Brain microvascular endothelial cell (primary cell): ENCODE data around the gene TNNC1.

Experiments
- DNase-seq: peaks from one replicate; pipeline ENCODE4 v3.0.0-alpha.2; 2020
- H3K27ac ChIP-seq: fragments of 250-450 bp; sonication (Bioruptor Pico); 2 replicates; pipeline ENCODE4 v1.5.1; 2020; ENCODE audit warnings: mild to moderate bottlenecking, moderate library complexity
- H3K27me3 ChIP-seq: fragments of 250-450 bp; sonication (Bioruptor Pico); replicated peaks from 2 replicates; pipeline ENCODE4 v1.5.1; 2020; ENCODE audit warnings: mild to moderate bottlenecking
- H3K36me3 ChIP-seq: fragments of 250-450 bp; sonication (Bioruptor Pico); replicated peaks from 2 replicates; pipeline ENCODE4 v1.5.1; 2020; ENCODE audit warnings: mild to moderate bottlenecking
- H3K4me3 ChIP-seq: 2 replicates; pipeline ENCODE4 v1.5.1; 2011; ENCODE audit warnings: low read depth, mild to moderate bottlenecking, control low read depth, low read length, moderate library complexity
- in situ Hi-C: cut with HindIII; loops from 2 replicates; pipeline ENCODE4 v1.10.0; 2017; ENCODE audit warnings: low sequenced_read_pairs, low pct_ligation_motif_present
- TF ChIP-seq, protein P1 (sequence below): IDR thresholded peaks from 2 replicates; pipeline ENCODE4 v1.5.1; 2011; ENCODE audit warnings: low read depth, mild to moderate bottlenecking, moderate library complexity, low read length, control low read depth, inconsistent platforms; ENCODE audit errors: missing control alignments

TNNC1 gene

DNA sequence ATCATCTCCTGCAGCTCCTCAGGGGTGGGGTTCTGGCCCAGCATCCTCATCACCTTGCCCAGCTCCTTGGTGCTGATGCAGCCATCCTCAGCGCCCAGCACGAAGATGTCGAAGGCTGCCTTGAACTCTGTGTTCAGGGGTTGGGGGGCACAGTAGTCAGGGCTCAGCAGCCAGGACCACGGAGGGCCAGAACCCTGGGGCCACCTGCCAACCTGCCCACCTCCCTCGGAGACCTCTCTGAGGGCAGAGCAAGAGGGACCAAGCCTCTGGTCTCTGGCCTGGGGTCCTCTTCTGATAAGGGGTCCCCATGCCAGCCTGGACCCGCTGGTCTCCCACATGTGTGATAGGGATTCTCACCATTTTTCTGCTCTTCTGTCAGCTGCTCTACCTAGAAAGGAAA, 1.7 kb downstream of the TNNC1 start:
- Histone ChIP-seq H3K27ac (no peak overlapping the region), H3K27me3 (no peaks in the 10 kb centered on the region), H3K36me3 (no peaks in the 10 kb centered on the region), H3K4me3 (no peak overlapping the region)
- in situ Hi-C loops, result no loop called here
- no peak for DNase-seq
- TF ChIP-seq, protein P1, sequence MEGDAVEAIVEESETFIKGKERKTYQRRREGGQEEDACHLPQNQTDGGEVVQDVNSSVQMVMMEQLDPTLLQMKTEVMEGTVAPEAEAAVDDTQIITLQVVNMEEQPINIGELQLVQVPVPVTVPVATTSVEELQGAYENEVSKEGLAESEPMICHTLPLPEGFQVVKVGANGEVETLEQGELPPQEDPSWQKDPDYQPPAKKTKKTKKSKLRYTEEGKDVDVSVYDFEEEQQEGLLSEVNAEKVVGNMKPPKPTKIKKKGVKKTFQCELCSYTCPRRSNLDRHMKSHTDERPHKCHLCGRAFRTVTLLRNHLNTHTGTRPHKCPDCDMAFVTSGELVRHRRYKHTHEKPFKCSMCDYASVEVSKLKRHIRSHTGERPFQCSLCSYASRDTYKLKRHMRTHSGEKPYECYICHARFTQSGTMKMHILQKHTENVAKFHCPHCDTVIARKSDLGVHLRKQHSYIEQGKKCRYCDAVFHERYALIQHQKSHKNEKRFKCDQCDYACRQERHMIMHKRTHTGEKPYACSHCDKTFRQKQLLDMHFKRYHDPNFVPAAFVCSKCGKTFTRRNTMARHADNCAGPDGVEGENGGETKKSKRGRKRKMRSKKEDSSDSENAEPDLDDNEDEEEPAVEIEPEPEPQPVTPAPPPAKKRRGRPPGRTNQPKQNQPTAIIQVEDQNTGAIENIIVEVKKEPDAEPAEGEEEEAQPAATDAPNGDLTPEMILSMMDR, result no peak

DNA sequence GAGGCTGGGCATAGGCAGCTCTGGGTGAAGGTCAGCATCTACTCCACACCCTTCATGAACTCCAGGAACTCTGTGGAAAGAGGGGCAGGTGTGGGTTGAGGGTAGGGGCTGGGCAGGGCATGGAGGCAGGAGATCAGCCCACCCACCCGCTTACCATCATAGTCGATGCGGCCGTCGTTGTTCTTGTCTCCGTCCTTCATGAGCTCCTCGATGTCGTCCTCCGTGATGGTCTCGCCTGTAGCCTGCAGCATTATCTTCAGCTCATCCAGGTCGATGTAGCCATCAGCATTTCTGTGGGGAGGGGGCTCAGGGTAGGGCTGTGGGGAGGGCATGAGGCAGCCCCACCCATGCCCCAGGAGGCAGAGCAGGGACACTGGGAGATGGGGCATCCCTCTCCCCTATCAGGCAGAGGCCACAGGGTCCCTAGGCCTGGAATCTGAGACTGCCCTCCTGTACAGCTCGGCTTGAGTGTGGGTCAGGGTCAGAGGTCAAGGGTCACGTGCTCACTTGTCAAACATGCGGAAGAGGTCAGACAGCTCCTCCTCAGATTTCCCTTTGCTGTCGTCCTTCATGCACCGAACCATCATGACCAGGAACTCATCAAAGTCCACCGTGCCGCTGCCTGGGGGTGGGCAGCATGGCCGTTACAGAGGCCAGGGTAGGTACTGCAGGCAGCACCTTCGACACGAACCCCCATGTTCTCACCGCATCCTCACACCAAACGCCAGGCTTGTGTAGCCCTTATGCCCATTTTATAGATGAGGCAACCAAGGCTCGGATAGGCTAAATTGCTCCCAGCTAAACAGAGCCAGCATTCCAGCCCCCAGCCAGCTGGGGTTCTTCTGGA, 2.4 kb downstream of the TNNC1 start:
- no peak for DNase-seq
- Histone ChIP-seq H3K27me3 (no peaks in the 10 kb centered on the region), H3K36me3 (no peaks in the 10 kb centered on the region), H3K4me3 (no peak overlapping the region), H3K27ac (no peak overlapping the region)
- in situ Hi-C loops, result no loop called here
- TF ChIP-seq, protein P1, result no peak

DNA sequence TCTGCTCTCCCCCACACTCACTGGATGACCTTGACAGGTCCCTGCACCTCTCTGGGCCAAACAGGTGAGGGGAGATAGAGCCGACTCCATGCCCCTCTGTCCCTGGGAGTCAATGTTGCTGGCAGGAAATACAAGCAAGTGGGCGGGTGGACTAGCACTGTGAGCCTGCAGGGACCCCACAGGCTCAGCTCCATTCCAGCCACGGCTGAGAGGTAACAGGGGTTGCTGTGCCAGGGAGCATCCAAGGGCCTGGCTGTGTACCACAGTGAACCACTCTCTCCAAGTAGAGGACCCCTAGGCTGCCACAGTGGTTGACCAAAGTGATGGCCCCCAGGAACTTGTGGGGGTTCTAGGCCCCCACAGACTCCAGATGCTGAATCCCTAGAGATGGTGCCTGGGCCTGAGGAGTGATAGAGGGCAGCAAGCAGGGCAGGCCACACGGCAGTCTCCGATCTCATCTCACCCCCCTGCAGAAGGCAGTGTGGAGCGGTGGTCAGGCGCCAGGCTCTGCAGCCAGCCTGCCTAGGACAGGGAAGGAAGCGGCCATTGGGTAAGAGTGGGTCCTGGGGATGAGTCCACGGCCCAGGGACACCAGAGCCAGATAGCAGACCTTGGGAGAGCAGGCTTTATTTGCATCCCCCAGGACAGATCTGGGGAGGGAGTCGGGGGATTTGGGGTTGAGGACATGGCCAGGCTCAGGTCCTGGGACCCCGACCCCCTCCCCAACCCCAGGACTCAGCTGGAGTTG, 3.2 kb downstream of the TNNC1 start:
- Histone ChIP-seq H3K36me3 (no peaks in the 10 kb centered on the region), H3K27ac (no peak overlapping the region), H3K4me3 (no peak overlapping the region), H3K27me3 (no peaks in the 10 kb centered on the region)
- TF ChIP-seq, protein P1, result no peak
- in situ Hi-C loops, result no loop called here
- no peak for DNase-seq

DNA sequence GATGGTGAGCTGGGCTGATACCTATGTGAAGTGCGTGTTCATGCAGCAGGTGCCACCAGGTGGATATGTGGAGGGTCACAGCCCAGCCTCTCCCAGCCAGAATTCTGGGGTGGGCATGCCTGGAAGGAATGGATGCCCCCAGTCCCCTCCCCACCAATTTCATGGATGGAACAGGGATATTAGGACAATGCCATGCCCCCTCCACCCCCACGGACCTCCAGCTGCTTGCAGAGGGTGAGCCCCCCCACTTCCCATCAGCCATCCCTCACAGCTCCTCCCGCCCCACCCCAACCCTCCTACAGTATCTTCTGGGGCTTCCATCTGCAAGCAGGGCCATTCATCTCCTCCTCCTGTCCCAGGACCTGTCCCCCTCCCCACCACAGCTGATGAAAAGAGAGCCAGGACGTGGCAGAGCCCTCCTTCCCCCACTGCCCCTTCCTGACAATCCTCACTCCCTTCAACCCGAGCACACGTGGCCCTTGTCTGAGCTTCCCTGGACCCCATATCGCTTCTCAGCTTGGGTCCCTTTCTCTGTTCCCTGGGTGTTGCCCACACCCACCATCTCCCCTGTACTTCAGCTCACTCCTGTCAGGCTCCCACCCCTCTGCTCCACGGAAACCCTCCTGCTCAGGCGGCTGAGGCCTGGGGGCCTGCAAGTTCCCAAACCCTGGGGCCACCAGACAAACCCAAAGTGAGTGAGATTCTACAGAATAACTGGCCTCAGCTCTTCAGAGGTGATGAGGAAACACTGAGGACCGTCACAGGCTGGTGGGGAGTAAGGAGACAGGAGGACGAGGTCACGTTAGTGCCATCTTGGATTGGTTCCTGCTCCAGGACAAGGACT, 6.1 kb downstream of the TNNC1 start:
- TF ChIP-seq, protein P1, result no peak
- Histone ChIP-seq H3K36me3 (no peaks in the 10 kb centered on the region), H3K27me3 (no peaks in the 10 kb centered on the region), H3K27ac (no peak overlapping the region), H3K4me3 (no peak overlapping the region)
- in situ Hi-C loops, result no loop called here
- DNase-seq, result no peak

DNA sequence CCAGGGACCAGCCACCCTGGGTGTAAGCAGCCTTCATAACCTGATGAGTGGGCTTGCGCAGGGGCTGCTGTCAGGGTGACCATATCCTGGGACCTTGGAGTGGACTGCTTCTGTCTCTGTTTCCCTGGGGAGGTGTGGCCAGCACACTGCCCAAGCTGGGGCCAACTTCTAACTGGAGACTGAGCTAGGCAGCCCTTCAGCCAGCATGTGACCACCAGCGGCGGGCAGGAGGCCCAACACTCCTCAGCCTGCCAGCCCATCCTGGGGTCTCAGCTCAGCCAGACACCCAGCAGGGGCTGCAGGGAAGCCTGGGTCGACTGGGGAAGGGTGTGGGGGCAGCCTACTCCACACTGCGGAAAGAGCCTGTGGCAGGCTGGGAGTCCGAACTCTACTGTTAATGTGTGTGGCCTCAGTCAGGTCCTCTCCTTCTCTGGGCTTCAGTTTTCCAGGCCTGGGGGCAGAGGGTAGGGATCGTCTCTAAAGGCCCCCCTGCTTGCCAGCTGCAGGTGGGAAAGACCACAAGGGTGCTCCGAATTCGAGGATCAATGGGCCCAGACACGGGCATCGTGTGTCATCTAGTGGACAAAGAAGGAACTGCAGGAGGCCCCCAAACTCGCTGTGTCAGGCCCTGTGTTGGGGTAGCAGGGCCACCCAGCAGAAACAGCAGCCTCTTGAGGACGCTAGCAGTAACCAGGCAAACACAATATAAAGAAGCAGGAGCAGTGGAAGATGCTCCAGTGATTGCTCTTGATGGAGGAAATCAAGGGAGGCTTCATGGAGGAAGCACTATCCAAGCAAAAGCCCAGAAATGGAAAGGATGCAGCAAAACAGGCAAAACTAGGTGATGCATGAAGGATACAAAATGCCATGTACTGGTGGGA, 7.0 kb downstream of the TNNC1 start:
- in situ Hi-C loops, result no loop called here
- no peak overlapping the region for H3K27ac ChIP-seq
- no peak overlapping the region for H3K4me3 ChIP-seq
- TF ChIP-seq, protein P1, result peak; percentile 100
- H3K27me3 ChIP-seq, result no peaks in the 10 kb centered on the region
- no peaks in the 10 kb centered on the region for H3K36me3 ChIP-seq
- DNase-seq, result peak; percentile 41
